Midbrain (tissue), 1 donor: Measurements from ENCODE around the gene OSBPL7.

Experiments
- DNase-seq: peaks from one replicate; lab custom pipeline; 2025; lab: John Stamatoyannopoulos, UW

The OSBPL7 gene

GRCh38 chr17:47823519-47823918, 1.9 kb upstream of the OSBPL7 start:
- no peak for DNase-seq

GRCh38 chr17:47822785-47823184, 1.2 kb upstream of the OSBPL7 start:
- DNase-seq: no peak

GRCh38 chr17:47821031-47821423, 567 bp downstream of the OSBPL7 start:
- DNase-seq: no peak

GRCh38 chr17:47820033-47820789, 1.4 kb downstream of the OSBPL7 start:
- no peak for DNase-seq

- no peak for DNase-seq
Observed at GRCh38 chr17:47819475-47819874, 2.1 kb downstream of the OSBPL7 start.

GRCh38 chr17:47818002-47818695, 3.4 kb downstream of the OSBPL7 start:
- DNase-seq: no peak

GRCh38 chr17:47816947-47817346, 4.6 kb downstream of the OSBPL7 start:
- DNase-seq: no peak

- DNase-seq: no peak
Observed at GRCh38 chr17:47816111-47816735, 5.4 kb downstream of the OSBPL7 start.

GRCh38 chr17:47815106-47815918, 6.3 kb downstream of the OSBPL7 start:
- DNase-seq: no peak

GRCh38 chr17:47813512-47814031, 8.0 kb downstream of the OSBPL7 start:
- DNase-seq: no peak

- no peak for DNase-seq
Observed at GRCh38 chr17:47813077-47813476, 8.5 kb downstream of the OSBPL7 start.

GRCh38 chr17:47812146-47812920, 9.3 kb downstream of the OSBPL7 start:
- DNase-seq: no peak

GRCh38 chr17:47811709-47812108, 9.9 kb downstream of the OSBPL7 start:
- no peak for DNase-seq

- DNase-seq: no peak
Observed at GRCh38 chr17:47810901-47811635, 10.5 kb downstream of the OSBPL7 start.

GRCh38 chr17:47810200-47810821, 11.3 kb downstream of the OSBPL7 start:
- no peak for DNase-seq

- no peak for DNase-seq
Observed at GRCh38 chr17:47808830-47809480, 12.6 kb downstream of the OSBPL7 start.

GRCh38 chr17:47808036-47808829, 13.4 kb downstream of the OSBPL7 start:
- no peak for DNase-seq

GRCh38 chr17:47807421-47807820, 14.2 kb downstream of the OSBPL7 start:
- no peak for DNase-seq

- no peak for DNase-seq
Observed at GRCh38 chr17:47806913-47807255, 14.7 kb downstream of the OSBPL7 start.
